HG02759 (cell line): ENCODE measurements around the gene NSDHL.

Experiments
- ATAC-seq: cut with Tn5 transposase; IDR thresholded peaks from one replicate; pipeline ENCODE4 v1.9.1; 2021; ENCODE audit warnings: mild to moderate bottlenecking, moderate library complexity; ENCODE audit not compliant: unreplicated experiment

The NSDHL gene

DNA sequence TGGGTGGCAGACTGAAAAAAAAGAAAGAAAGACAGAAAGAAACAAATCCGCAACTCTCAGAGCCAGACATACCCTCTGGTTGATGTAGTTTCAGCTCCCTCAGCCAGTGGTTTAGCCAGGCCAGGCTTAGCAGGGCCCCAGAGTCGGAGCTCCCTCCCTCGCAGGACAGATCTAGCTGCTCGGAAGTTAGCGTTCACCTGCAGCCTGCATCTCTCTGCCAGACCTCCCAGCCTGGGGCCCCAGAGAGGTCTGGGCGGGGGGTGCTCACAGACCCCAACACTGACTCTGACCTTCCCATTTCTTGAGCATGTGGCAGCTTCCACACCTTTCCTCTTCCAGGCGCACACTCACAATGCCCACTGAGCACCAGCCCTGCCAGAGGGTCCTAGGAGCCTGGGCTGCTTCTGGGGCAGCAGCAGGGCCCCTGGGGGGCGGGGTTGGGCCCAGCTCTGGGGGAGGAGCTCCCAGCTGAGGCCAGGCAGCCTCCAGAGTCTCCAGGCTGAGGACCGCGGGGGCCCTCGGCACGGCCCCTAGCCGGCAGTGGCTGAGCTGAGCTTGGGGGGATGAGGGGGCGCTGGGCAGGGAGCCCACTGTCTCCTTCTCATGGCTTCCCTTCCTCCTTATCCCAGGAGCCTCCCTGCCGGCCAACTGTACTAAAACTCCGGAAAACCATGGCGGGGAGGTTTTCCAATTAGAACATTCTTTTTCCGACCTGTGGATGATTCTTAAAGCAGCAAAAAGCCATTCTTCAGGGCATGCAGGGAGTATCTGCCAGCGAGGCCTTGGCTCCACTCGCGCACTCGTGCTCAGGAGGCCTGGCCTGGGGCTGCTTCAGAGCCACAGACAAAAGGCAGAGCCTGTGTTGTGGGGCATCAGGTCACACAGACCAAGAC lies 62.4 kb downstream of the NSDHL start:
- no peak for ATAC-seq

DNA sequence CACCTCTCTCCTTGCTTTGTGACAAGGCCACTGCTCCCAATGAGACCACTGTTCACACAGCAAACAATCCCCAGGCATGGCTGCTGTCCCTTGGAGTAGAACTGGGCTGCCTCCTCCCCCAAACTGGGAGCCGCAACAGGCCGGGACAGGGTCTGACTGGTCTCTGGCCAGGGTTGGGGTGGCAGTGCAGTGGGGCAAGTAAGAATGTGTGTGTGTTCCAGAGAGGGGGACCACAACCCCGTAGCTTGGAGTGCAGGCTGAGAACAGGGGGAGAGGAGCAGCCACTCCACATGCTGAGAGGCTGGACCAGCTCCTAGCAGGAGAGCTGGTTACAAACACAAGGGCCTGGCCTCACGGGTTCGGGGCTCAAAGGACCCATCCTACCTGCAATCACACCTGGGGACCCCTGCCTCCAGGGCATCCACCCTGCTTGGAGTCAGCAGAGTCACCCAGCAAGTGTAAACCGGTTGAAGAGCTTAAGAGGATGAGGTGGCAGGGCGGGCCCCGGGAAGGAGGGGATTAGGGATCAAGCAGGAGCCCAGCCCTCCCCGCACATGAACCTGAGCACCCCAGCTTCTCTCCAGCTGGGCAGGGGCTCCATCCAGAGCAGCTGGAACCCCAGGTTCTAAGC lies 63.2 kb downstream of the NSDHL start:
- no peak for ATAC-seq

DNA sequence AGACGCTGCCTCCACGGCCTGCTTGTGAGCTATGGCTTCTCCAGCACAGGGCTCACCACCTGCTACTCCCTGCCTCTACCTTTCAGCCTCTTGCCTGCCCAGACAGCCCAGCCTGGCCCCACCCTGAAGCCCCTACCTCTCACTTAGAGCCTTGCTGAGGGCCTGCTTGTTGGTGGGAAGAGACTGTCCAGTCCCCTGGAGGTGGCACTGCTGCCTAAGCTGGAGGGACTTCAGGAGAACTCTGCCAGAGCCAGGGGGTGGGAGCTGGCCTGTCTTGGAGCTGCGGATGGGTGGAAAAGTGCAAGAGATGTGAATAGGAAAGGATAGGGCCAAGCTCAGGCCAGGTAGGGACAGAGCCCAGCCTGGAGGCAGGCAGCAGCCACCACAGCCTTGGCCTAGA lies 64.3 kb downstream of the NSDHL start:
- ATAC-seq: no peak

- ATAC-seq: no peak
Measured at GRCh38 chrX:152895724-152896420, 65.0 kb downstream of the NSDHL start.

DNA sequence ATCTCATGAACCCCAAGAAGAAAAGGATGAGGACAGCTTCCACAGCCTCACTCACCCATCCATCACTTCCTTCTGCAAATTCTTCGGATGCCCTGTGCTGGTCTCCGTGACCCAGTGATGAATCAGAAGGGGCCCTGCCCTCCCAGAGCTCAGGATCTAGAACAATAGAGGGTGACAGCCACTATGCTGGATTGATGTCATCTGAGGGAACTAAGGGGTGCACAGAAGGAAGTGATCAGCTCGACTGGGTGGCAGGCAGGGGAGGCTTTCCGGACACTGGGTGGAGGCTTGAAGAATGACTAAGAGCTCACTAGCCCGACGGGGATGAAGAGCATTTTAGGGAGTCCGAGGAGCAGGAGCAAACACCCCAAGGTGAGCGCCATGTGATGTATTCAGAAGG lies 65.6 kb downstream of the NSDHL start:
- ATAC-seq: no peak

- ATAC-seq: no peak
Measured at GRCh38 chrX:152897222-152898131, 66.6 kb downstream of the NSDHL start, which contains the start of gene ZNF185. Gene ZNF185, plus strand, starts transcription at chrX:152898067. Its CDS starts 16,423 bp downstream, at chrX:152914490.

GRCh38 chrX:152898442-152898841 lies 67.6 kb downstream of the NSDHL start:
- ATAC-seq: no peak

DNA sequence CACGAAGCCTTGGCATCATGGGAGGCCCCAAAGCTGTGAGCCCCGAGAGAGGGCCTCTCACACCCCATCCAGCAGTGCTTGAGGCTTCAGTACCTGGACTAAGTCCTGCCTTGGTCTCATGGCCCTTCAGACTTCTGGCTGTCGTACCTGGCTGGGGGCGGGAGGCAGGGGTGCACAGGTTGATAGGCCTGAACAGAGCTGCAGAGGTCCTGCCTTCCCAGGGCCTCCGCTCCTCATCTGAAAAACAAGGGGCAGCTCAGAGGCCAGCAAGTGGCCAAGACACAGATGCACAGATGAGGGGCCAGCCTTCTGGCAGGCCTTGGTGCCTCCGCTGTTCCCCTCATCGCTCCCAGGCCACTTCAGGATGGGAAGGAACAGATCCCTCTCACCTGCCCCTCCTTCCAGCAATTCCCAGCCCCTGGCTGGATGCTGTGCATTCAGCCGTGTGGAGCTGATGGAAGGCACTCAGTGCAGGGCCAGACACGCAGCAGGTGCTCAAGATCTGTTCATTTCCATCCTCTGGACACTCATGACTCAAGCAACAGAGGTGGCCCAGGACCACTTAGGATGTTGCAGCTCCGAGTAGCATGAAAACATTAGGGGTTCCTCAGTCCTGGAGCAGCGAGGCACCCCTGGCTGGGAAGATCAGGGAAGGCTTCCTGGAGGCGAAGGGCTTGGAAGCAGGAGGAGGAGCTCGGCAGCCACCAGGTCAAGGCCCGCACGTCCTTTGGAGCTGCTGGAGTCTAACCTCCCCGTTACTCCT lies 68.4 kb downstream of the NSDHL start:
- no peak for ATAC-seq

GRCh38 chrX:152899874-152900719 lies 69.2 kb downstream of the NSDHL start:
- ATAC-seq: no peak

DNA sequence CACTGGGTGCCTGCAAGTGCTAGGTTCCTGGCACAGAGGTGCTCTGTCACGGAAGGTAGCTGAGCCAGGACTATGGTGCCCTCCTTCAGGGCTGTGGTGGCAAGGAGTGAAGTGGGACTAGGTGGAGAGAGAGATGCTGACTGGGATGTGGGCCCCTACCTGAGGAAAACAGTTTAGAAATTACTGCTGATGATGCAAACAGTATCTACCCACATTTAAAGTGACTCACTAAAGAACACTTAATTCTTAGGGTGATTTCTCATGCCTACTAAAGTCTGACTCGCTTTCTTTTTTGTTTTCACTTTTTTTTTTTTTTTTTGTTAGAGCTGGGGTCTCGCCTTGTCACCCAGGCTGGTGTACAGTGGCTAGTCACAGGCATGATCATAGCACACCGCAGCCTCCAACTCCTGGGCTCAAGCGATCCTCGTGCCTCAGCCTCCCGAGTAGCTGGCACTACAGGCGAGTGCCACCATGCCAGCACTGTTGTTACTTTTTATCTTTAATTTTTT lies 70.1 kb downstream of the NSDHL start:
- no peak for ATAC-seq

GRCh38 chrX:152901816-152902501 lies 71.1 kb downstream of the NSDHL start:
- ATAC-seq: no peak

DNA sequence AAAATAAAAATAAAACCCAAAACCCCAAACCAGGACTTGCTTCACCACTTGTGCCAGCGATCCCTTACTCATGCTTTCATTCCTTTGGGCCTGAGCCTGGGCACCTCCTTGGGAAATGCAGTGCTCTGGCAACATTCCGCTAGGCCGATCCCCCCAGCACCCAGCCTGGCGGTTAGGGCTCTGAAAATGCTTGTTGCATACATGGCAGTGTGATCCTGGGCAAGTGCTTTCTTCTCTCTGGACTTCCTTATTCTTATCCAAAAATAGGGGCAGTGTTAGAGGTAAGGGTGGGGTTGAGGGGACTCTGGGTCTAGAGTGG lies 71.6 kb downstream of the NSDHL start:
- ATAC-seq: no peak

- no peak for ATAC-seq
Measured at GRCh38 chrX:152903589-152903988, 72.7 kb downstream of the NSDHL start.

- ATAC-seq: no peak
Measured at GRCh38 chrX:152904151-152905080, 73.6 kb downstream of the NSDHL start.

DNA sequence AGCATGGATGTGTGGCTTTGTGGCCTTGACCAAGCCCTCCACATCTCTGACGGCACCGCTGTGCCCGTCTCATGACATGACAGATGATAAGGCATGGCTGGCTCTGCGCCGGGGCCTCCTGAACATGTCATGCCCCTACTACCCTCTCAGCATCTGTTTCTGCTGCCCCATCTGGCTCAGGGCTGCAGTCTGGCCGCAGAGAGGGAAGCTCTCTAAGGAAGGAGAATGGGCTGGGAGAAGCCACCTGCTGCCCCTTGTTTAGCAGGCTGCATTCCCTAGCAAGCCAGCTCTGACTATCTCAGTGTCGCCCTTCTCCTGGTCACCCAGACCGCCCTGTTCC lies 74.2 kb downstream of the NSDHL start:
- no peak for ATAC-seq

DNA sequence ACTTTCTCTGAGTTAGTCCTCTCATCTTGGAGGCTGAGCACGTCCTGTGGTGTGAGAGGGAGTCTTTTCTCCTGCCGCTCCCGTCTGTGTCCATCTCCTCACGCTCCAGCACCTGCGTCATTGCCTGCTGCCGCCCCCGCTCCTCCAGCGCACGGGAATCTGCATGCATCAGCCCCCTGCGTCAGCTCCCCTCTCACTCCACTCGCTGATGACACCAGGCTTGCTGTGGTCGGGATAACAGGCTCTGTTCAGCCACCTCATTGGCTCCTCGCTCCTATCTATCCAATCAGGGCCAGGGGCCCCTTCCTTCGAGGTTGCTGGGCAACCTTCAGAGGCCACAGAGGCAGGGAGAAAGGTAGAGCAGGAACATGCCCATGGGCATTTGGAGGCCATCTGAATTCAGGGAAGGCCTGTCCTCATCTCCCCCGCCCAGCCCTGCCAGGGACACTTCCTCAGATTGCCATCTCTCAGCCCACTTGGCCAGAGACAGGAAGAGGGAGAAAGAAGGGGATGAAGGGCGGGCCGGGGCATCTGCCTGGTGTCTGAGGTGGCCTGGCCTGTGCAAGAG lies 76.3 kb downstream of the NSDHL start:
- no peak for ATAC-seq

- no peak for ATAC-seq
Measured at GRCh38 chrX:152908486-152908885, 77.6 kb downstream of the NSDHL start.
